ENCODE results near the gene POM121C.
A peak's percentile ranks its signal among the peaks of the same experiment; 100 is the strongest.
"Not testable (repeated sequence)": the region's sequence is repeated elsewhere in the genome, so short reads cannot be mapped to it uniquely, and the experiment has no call there.

Gene POM121C

DNA sequence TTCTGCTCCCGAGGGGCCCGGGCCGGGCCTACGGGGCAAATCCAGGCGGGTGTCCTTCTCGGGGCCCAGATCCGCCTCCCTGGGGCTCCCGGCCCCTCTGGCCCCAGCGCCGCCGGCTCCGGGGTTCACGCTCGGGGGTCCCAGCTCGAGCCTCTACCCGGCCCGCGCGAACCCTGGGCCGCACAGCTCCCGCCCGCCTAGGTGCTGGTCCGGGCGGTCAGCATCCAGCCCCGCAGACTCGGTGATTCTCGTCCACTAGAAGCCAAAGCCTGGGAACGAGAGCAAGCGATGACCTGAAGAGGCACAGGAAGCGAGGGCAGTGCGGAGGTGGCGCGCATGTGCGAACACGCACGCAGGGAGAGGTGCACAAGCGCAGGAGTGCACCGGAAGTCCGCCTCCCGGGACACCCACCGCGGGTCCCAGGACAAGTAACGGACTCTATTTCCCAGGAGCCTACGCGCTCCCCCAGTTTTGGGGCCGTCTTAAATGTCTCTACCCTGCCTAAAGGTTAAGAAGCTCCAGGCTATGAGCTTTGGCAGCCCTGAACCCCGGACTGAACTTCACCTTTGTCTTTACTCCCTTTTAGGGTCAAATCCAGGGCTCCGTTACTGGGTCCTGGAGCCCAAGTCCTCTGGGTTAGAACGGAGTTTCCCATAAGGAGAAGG is at the start of gene POM121C:
Gene POM121C (minus strand): TSS at position 321 of the 665 bp plus-strand sequence. CDS start 44,803 bp downstream, outside the sequence.
- peak; percentile 51 for DNase-seq (ENCODE audit: low read depth, low spot score)
- H3K27ac ChIP-seq: peak within 1 kb of the TSS; percentile 62

DNA sequence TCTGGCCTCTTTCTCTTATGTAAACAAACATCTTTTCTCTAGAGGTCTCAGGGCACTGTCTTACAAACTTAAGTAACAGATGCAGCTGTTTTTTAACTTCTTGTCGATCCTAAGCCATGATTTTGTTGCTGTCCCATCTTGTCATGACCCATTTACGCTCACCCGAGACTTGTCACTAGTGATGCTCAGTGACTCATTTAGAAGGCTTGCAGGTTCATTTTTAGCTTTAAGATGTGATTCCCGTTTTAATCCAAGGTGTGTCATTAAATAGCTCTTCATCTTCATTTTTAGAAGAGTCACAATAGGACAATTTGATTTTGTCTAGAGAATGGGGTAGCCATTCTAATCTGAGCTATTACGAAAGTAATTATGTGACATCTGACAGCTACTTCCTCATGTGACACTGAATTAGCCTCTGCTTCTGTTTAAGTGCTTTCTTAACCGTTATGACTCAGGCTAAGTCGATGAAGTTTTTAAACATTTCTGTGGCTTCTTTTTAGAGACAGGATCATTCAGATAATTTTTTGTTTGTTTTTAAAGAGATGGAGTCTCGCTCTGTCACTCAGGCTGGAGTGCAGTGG is 48.7 kb upstream of the POM121C start:
- DNase-seq (ENCODE audit: low read depth, low spot score): no peak
- H3K27ac ChIP-seq: no peak overlapping the region

DNA sequence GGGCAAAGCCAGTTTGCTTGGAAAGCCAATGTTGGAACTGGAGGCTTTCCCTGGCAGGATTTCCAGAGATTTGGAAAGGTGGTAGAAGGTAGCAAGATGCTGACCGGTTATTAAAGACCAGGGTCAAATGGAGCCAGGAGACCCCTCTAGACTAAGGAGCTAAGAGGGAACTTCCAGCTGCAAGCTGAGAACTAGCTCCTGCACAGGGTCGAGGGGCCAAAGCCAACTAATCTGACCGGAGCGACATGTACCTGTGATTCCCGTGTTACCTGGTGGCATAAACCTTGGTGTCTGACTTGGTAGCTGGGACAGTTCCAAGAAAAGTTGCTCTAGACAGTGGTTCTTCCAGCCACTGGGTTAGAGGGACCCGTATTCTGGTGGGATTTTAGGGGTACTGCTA is 47.8 kb upstream of the POM121C start:
- no peak overlapping the region for H3K27ac ChIP-seq
- no peak for DNase-seq (ENCODE audit: low read depth, low spot score)

DNA sequence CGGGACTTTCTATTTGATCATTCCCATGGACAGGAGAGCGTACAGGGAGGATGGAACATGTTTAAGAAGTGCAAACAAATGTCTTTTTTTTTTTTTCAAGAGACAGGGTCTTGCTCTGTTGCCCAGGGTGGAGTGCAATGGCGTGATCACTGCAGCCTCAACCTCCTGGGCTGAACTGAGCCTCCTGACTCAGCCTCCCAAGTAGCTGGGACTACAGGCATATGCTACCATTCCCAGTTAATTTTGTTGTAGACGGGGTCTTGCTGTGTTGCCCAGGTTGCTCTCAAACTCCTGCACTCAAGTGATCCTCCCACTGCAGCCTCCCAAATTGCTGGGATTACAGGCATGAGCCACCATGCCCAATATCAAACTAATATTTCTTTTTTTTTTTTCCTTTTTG is 46.5 kb upstream of the POM121C start:
- no peak for DNase-seq (ENCODE audit: low read depth, low spot score)
- H3K27ac ChIP-seq: no peak overlapping the region

DNA sequence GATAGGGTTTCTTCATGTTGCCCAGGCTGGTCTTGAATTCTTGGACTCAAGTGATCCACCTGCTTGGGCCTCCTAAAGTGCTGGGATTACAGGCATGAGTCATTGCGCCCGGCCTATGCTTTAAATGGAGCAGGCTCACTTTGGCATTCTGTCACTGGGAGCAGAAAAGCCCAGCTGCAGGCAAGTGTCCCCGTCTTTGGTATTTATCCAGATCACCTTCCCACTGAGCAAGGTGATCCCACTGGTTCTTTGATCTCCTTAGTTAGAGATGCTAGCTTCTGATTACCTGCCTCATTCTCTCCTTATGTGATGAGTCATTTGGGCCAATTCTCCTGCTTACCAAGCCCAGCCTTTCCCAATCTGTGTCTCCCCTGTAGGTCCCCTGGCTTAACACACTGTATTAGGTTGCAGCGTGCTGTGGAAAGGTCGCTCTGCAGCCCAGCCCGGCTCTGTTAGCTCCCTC is 45.3 kb upstream of the POM121C start:
- DNase-seq (ENCODE audit: low read depth, low spot score): no peak
- no peak overlapping the region for H3K27ac ChIP-seq

DNA sequence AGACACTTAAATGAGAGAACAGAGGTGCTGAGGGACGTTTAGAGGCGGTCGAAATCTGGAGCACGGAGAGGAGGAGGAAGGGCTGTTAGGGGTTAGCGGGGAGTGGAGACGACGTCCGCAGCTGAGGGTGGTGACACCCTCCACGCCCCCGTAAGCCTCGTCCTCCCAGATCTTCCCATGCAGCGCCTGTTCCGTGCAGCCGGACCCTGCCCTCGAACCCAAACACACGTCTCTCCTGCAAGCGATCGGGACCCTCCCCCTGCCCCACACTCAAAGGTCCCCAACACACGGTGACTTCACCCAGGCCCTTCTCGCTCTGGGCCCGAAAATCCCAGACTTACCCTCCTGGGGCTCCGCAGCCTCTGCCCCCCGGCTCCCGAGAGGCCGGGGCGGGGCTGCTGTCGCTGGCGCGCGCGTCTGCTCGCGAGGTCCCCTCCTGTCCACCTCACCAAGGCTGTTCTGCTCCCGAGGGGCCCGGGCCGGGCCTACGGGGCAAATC is 41.2 kb upstream of the POM121C start:
- not testable (repeated sequence) for DNase-seq (ENCODE audit: low read depth, low spot score)
- H3K27ac ChIP-seq: peak overlapping the region; percentile 62

DNA sequence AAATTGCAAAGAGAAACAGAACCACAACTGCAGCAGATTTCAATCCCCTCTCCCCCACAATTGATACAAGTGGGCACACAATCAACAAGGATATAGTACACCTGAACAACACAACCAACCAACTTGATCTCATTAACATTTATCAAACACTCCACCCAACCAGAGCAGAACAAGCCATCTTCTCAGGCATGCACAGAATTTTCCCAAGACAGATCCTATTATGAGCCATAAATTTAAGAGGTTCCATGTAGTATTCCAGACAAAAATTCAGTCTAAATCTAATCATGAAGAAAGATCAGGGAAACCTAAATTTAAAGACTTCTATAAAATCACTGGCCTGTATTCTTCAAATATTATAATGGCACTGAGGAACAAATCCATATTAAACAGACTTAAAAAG is 35.6 kb upstream of the POM121C start:
- DNase-seq (ENCODE audit: low read depth, low spot score); H3K27ac ChIP-seq: not testable (repeated sequence)

DNA sequence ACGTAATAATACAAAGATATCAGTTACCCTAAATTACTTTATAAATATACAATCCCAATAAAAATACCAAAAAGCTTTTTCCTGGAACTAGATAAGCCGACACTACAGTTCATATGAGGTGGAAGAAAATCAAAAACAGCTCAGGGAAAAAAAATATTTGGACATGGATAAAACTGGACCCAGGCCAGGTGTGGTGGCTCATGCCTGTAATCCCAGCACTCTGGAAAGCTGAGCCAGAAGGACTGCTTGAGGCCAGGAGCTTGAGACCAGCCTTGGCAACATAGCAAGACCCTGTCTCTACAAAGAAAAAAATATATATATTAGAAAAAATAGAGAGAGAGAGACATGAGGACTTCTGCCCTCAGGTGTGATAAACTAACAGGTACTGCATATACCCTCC is 32.7 kb upstream of the POM121C start:
- not testable (repeated sequence) for DNase-seq (ENCODE audit: low read depth, low spot score)

DNA sequence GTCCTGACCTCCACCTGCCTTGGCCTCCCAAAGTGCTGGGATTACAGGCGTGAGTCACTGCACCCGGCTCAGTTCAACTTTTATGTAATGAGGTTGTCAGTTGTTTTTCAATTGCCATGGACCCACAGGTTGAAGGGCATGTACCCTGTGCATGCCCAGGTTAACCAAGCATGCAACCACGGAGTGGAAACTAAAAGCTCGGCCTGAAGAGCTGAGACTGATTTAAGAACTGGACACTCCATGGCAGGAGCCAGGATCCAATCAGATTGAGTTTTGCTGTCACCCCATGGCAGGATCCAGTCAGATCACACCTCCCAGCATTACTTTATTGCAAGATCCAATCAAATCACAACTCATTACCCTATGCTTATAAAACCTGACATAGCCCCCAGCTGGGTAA is 22.9 kb upstream of the POM121C start:
- not testable (repeated sequence) for H3K27ac ChIP-seq; DNase-seq (ENCODE audit: low read depth, low spot score)

More for the DNA sequence above, 32.7 kb upstream of the POM121C start:
- H3K27ac ChIP-seq: not testable (repeated sequence)

DNA sequence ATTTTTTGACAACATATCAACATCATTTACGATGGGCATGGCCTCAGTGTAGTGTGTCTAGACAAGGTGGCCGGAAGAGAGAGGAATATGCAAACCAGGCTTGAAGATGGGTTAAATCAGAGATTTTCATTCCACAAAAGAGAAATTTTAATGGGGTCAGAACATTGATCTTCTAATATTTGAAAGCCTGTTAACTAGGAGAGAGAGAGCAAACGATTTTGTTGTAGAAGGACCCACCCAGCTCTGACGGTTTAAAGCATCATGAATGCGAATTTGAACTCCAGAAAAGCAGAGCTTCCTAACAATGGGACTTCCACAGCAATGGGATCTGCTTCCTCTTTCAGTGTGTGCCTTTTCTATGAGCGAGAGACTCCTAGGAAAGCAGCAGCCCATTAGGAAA is 5.9 kb upstream of the POM121C start, which contains the start of gene SPDYE5:
Gene SPDYE5 (plus strand): TSS at position 301 of the 400 bp plus-strand sequence. CDS start 1,728 bp downstream, outside the sequence.
- H3K27ac ChIP-seq; DNase-seq (ENCODE audit: low read depth, low spot score): not testable (repeated sequence)

DNA sequence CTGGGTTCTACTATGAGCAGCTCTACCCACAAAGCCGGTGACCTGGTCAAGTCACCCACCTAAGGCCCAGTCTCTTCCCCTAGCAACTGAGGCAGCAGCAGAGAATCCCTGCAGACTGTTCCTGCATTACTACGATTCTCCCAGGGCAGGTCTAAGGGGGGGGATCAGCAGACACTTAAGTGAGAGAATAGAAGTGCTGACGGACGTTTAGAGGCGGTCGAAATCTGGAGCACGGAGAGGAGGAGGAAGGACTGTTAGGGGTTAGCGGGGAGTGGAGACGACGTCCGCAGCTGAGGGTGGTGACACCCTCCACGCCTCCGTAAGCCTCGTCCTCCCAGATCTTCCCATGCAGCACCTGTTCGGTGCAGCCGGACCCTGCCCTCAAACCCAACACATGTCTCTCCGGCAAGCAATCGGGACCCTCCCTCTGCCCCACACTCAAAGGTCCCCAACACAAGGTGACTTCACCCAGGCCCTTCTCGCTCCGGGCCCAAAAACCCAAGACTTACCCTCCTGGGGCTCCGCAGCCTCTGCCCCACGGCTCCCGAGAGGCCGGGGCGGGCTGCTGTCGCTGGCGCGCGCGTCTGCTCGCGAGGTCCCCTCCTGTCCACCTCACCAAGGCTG is 632 bp downstream of the POM121C start:
- peak overlapping the region; percentile 62 for H3K27ac ChIP-seq
- not testable (repeated sequence) for DNase-seq (ENCODE audit: low read depth, low spot score)

DNA sequence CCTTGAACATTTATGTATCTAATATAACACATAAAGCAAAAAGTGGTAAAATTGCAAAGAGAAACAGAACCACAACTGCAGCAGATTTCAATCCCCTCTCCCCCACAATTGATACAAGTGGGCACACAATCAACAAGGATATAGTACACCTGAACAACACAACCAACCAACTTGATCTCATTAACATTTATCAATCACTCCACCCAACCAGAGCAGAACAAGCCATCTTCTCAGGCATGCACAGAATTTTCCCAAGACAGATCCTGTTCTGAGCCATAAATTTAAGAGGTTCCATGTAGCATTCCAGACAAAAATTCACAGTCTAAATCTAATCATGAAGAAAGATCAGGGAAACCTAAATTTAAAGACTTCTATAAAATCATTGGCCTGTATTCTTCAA is 5.8 kb downstream of the POM121C start:
- not testable (repeated sequence) for DNase-seq (ENCODE audit: low read depth, low spot score); H3K27ac ChIP-seq

DNA sequence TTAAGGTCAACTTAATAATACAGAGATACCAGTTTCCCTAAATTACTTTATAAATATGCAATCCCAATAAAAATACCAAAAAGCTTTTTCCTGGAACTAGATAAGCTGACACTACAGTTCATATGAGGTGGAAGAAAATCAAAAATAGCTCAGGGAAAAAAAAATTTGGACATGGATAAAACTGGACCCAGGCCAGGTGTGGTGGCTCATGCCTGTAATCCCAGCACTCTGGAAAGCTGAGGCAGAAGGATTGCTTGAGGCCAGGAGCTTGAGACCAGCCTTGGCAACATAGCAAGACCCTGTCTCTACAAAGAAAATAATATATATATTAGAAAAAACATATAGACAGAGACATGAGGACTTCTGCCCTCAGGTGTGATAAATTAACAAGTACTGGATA is 8.6 kb downstream of the POM121C start:
- not testable (repeated sequence) for H3K27ac ChIP-seq; DNase-seq (ENCODE audit: low read depth, low spot score)

DNA sequence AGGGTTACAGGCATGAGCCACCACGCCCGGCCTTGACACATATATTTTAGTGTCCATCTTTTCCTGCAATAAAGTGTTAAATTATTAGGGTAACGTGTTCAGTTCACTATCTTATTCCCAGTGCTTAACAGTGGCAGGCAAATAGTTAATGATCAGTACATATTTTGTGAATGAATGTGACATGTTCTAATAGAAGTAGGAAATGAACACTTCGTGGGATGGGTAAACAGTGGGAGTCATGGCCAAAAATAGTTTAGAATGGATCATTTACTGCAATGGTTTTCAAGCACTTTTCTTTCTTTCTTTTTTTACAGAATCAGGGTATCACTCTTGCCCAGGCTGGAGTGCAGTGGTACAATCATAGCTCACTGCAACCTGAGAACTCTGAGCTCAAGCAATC is 15.9 kb downstream of the POM121C start:
- not testable (repeated sequence) for H3K27ac ChIP-seq; DNase-seq (ENCODE audit: low read depth, low spot score)

DNA sequence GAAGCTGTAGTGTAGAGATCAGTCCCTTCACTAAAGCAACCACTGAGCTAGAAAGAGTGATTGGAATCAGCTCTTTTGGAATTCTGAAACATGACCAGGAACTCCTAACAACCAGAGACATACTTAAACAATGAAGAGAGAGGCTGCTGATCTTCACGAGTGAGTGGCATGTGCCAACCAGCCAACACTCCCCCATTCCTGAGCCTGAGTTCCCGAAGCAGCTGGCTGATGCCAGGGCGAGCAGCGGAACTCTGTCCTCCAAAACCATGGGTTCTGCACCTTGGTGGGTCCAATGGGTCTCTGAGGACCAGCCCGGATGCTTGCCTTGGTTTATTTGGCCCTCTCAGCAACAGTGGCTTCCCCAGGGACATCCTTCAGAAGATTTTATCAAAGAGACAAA is 25.6 kb downstream of the POM121C start:
- not testable (repeated sequence) for H3K27ac ChIP-seq; DNase-seq (ENCODE audit: low read depth, low spot score)

DNA sequence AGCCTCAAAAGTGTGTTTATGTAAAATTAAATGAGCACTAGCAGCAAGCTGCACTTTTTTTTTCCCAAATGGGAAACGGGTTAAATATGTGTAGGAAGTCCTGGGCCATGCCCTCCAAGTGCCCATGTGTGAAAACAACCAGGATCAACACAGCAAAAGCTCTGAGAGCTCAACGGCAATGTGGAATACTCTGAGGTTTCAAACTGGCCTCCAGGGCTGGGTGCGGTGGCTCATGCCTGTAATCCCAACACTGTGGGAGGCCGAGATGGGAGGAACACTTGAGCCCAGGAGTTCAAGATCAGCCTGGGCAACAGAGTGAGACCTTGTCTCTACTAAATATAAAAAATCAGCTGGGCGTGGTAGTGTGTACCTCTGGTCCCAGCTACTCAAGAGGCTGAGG is 28.1 kb downstream of the POM121C start:
- H3K27ac ChIP-seq; DNase-seq (ENCODE audit: low read depth, low spot score): not testable (repeated sequence)

DNA sequence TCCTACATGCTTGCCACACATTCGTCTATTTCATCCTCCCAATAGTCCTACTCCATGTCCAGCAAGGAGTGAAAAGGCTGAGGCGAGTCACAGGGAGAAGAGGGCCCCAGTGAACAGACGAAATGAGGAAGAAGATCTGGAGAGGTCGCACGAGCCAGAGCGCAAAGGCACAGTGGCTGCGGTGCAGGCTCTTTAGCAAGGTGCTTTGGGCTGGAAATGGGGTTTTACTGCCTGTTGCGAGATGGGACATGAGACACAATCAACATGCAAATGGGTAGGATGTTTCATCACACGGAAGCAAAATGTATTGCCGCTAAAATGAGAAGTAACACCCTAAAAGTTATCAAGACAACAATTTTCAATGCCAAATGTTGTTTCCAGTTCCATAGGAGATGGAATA is 29.7 kb downstream of the POM121C start:
- H3K27ac ChIP-seq; DNase-seq (ENCODE audit: low read depth, low spot score): not testable (repeated sequence)

DNA sequence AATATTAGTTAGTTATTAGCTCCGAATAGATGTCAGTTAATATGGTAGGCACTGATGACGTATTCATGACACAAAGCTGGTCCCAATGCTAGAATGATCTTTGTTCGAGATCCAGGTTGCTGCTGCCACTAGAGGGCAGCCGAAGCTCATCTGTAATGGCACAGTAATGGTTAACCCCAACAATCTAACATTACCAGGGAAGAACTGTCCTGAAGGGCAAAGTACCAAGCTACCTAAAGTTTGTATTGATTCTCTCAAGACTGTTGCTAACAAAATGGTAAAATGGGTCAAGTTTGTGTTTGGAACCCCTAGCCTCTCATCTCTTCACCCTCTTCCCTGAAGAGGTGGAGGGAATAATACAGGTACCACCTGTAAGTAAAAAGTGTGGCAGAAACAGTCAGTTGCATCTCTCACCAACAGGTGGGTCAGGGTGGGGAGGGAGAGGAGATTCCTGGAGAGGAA is 33.6 kb downstream of the POM121C start:
- DNase-seq (ENCODE audit: low read depth, low spot score); H3K27ac ChIP-seq: not testable (repeated sequence)

DNA sequence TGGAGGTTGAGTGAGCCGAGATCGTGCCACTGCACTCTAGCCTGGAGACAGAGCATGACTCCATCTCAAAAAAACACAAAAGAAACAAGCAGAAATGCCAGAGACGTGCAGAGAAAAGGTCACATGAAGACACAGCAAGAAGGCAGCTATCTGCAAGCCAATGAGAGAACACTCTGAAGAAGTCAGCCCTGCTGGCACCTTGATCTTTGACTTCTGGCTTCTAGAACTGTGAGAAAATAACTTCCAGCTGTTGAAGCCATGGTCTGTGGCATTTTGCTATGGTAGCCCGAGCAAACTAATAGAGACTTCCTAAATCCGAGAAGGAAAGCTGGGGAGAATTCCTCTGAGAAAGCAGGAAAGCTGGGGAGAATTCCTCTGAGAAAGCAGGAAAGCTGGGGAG is 36.2 kb downstream of the POM121C start:
- not testable (repeated sequence) for DNase-seq (ENCODE audit: low read depth, low spot score); H3K27ac ChIP-seq

DNA sequence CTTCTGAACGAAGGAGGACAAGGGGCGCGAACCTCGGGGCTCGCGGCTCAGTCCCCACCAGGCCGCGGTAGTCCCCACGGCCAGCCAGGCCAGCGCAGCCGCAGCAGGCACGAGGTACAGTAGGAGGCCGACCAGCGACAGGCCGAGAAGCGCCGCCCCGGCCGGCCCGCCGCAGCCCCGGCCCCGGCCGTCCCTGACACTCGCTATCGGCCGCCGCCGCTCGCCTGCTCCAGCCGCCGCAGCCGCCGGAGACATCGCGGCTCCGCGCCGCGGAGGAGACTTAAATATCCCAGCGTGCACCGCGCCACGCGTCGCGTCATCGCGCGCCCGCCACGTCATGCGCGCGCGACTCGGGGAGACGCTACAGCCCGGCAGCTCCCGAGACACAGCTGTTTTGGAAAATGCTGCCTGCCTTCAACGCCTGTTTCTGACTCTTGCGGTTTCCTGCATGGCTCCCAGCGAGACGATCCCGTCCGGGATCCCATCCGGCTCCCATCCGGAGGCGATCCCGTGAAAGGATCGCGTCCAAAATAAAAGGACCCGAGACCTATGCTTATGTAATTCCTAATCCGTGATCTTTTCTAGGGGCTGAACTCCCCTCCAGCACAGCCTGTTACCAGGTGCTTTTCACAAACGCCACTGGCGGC is 43.5 kb downstream of the POM121C start:
- H3K27ac ChIP-seq: peak overlapping the region; percentile 48
- DNase-seq (ENCODE audit: low read depth, low spot score): not testable (repeated sequence)

Data from epithelial cell of prostate (primary cell).